ENCODE results near the gene IQCN. TPM values are rescaled to one million over a fixed set of nuclear protein-coding genes. Genes with fewer than 3 reads are reported as not detected.

The IQCN gene
- total RNA-seq, 1 experiment from 2014 or later = 0.61 TPM

GRCh38 chr19:18214779-18215433 is 59.3 kb downstream of the IQCN start (continued):
- TF ChIP-seq NR3C1 (CRISPR knock-in tag; conservative IDR thresholded peaks at IDR 0.05; ENCODE audit: low read depth) (no peak), HMGA2 (CRISPR knock-in tag; IDR thresholded peaks at IDR 0.05) (no peak), PREB (CRISPR knock-in tag; IDR thresholded peaks at IDR 0.05; ENCODE audit: borderline replicate concordance) (no peak), SOX15 (CRISPR knock-in tag; IDR thresholded peaks at IDR 0.05) (no peak), RORB (CRISPR knock-in tag; IDR thresholded peaks at IDR 0.05) (no peak)
- TF ChIP-seq, protein P1, sequence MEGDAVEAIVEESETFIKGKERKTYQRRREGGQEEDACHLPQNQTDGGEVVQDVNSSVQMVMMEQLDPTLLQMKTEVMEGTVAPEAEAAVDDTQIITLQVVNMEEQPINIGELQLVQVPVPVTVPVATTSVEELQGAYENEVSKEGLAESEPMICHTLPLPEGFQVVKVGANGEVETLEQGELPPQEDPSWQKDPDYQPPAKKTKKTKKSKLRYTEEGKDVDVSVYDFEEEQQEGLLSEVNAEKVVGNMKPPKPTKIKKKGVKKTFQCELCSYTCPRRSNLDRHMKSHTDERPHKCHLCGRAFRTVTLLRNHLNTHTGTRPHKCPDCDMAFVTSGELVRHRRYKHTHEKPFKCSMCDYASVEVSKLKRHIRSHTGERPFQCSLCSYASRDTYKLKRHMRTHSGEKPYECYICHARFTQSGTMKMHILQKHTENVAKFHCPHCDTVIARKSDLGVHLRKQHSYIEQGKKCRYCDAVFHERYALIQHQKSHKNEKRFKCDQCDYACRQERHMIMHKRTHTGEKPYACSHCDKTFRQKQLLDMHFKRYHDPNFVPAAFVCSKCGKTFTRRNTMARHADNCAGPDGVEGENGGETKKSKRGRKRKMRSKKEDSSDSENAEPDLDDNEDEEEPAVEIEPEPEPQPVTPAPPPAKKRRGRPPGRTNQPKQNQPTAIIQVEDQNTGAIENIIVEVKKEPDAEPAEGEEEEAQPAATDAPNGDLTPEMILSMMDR (IDR thresholded peaks at IDR 0.05) = no peak

DNA sequence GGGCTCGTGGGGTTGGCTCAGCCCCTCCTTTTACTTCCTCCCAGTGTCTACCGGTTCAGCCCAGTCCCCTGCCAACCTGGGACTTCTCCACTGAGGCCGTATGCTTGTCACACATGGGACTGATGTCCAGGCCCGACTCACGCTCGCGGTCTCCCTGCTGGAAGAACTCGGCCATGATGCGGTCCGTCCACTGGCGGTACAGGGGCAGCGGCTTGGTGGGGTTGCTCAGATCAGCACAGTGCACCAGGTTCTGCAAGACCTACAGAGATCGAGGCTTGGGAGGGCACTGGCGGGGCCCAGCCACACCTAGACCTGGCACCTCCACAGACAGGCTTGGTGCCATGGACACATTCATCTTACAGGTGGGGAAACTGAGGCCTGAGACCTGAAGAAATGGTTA is 62.6 kb downstream of the IQCN start:
- no peak for ATAC-seq
- DNase-seq (ENCODE audit: low spot score) = no peak
- Mint-ChIP-seq H3K27ac (no peak overlapping the region), H3K36me3 (no peaks in the 10 kb centered on the region), H3K4me1 (peaks cover 9% of the 10 kb centered on the region; the same call in 1 of the 2 replicates), H3K9me3 (no peaks in the 10 kb centered on the region), H3K4me3 (no peak overlapping the region), H3K27me3 (ENCODE audit: low read depth) (no peaks in the 10 kb centered on the region; the same call in 1 of the 2 replicates)
- CTCF ChIA-PET = interaction anchor here (0.9 kb wide), 1 partner anchor 63 kb away, joined by 3 read pairs; no protein-coding TSS in a partner anchor
- no peak for TF ChIP-seq TCF7 (CRISPR knock-in tag; IDR thresholded peaks at IDR 0.05; ENCODE audit: low read depth)
- TF ChIP-seq ZNF671 (CRISPR knock-in tag; IDR thresholded peaks at IDR 0.05) = no peak
- TF ChIP-seq USF2 (CRISPR knock-in tag; IDR thresholded peaks at IDR 0.05) = no peak
- TF ChIP-seq NFYB (CRISPR knock-in tag; conservative IDR thresholded peaks at IDR 0.05; ENCODE audit: low read depth) = no peak
- no peak for TF ChIP-seq ETV6 (CRISPR knock-in tag; IDR thresholded peaks at IDR 0.05)
- TF ChIP-seq, protein P2, sequence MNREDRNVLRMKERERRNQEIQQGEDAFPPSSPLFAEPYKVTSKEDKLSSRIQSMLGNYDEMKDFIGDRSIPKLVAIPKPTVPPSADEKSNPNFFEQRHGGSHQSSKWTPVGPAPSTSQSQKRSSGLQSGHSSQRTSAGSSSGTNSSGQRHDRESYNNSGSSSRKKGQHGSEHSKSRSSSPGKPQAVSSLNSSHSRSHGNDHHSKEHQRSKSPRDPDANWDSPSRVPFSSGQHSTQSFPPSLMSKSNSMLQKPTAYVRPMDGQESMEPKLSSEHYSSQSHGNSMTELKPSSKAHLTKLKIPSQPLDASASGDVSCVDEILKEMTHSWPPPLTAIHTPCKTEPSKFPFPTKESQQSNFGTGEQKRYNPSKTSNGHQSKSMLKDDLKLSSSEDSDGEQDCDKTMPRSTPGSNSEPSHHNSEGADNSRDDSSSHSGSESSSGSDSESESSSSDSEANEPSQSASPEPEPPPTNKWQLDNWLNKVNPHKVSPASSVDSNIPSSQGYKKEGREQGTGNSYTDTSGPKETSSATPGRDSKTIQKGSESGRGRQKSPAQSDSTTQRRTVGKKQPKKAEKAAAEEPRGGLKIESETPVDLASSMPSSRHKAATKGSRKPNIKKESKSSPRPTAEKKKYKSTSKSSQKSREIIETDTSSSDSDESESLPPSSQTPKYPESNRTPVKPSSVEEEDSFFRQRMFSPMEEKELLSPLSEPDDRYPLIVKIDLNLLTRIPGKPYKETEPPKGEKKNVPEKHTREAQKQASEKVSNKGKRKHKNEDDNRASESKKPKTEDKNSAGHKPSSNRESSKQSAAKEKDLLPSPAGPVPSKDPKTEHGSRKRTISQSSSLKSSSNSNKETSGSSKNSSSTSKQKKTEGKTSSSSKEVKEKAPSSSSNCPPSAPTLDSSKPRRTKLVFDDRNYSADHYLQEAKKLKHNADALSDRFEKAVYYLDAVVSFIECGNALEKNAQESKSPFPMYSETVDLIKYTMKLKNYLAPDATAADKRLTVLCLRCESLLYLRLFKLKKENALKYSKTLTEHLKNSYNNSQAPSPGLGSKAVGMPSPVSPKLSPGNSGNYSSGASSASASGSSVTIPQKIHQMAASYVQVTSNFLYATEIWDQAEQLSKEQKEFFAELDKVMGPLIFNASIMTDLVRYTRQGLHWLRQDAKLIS (CRISPR knock-in tag; IDR thresholded peaks at IDR 0.05; ENCODE audit: borderline replicate concordance) = no peak
- TF ChIP-seq, protein P3, sequence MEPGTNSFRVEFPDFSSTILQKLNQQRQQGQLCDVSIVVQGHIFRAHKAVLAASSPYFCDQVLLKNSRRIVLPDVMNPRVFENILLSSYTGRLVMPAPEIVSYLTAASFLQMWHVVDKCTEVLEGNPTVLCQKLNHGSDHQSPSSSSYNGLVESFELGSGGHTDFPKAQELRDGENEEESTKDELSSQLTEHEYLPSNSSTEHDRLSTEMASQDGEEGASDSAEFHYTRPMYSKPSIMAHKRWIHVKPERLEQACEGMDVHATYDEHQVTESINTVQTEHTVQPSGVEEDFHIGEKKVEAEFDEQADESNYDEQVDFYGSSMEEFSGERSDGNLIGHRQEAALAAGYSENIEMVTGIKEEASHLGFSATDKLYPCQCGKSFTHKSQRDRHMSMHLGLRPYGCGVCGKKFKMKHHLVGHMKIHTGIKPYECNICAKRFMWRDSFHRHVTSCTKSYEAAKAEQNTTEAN (CRISPR knock-in tag; IDR thresholded peaks at IDR 0.05) = no peak
- no peak for TF ChIP-seq TP53 (CRISPR knock-in tag; IDR thresholded peaks at IDR 0.05)
- TF ChIP-seq PRDM15 (CRISPR knock-in tag; IDR thresholded peaks at IDR 0.05) = no peak
- TF ChIP-seq NR1H2 (CRISPR knock-in tag; IDR thresholded peaks at IDR 0.05) = no peak
- no peak for TF ChIP-seq NR3C1 (CRISPR knock-in tag; conservative IDR thresholded peaks at IDR 0.05; ENCODE audit: low read depth)
- TF ChIP-seq OVOL2 (CRISPR knock-in tag; IDR thresholded peaks at IDR 0.05; ENCODE audit: borderline replicate concordance) = no peak
- TF ChIP-seq CREB1 (CRISPR knock-in tag; IDR thresholded peaks at IDR 0.05) = no peak
- no peak for TF ChIP-seq E2F1 (CRISPR knock-in tag; IDR thresholded peaks at IDR 0.05)
- no peak for TF ChIP-seq SMAD4 (CRISPR knock-in tag; IDR thresholded peaks at IDR 0.05)
- TF ChIP-seq PRRX2 (CRISPR knock-in tag; IDR thresholded peaks at IDR 0.05) = no peak
- no peak for TF ChIP-seq GRHL2 (CRISPR knock-in tag; IDR thresholded peaks at IDR 0.05; ENCODE audit: insufficient replicate concordance, severe bottlenecking)
- POLR2A ChIA-PET = no interaction called here

Measured in WTC11 (cell line).